Karpas-422 (cell line): ENCODE measurements around the gene SARDH. TPM values are rescaled to one million over a fixed set of nuclear protein-coding genes. Genes with fewer than 3 reads are reported as not detected.

ENCODE experiments used
- DNase-seq: peaks from one replicate; pipeline ENCODE4 v3.0.0-alpha.2; 2015
- H2AFZ ChIP-seq: fragments of 200-600 bp; sonication (generic); 2 replicates; pipeline ENCODE4 v1.6.1; 2014; ENCODE audit warnings: antibody characterized with exemption, low read length, mixed read lengths
- H3K27ac ChIP-seq: fragments of 200-600 bp; sonication (generic); 2 replicates; pipeline ENCODE4 v1.5.1; 2014; ENCODE audit warnings: mild to moderate bottlenecking, low read length, moderate library complexity
- H3K27me3 ChIP-seq: fragments of 200-600 bp; sonication (generic); 2 replicates; pipeline ENCODE4 v1.6.1; 2014; ENCODE audit warnings: low read length, mixed read lengths
- H3K36me3 ChIP-seq: fragments of 200-600 bp; sonication (generic); 2 replicates; pipeline ENCODE4 v1.6.1; 2014; ENCODE audit warnings: low read length, mixed read lengths; ENCODE audit not compliant: insufficient read depth
- H3K4me1 ChIP-seq: fragments of 200-600 bp; sonication (generic); 2 replicates; pipeline ENCODE4 v1.6.1; 2014; ENCODE audit warnings: mild to moderate bottlenecking, low read length, mixed read lengths
- H3K4me2 ChIP-seq: fragments of 200-600 bp; sonication (generic); 2 replicates; pipeline ENCODE4 v1.6.1; 2014; ENCODE audit warnings: low read length, low read depth, mild to moderate bottlenecking; ENCODE audit not compliant: poor library complexity, severe bottlenecking
- H3K4me3 ChIP-seq: fragments of 200-600 bp; sonication (generic); 2 replicates; pipeline ENCODE4 v1.5.1; 2014; ENCODE audit warnings: mild to moderate bottlenecking, antibody characterized with exemption, low read length, mixed read lengths
- H3K79me2 ChIP-seq: fragments of 200-600 bp; sonication (generic); 2 replicates; pipeline ENCODE4 v1.6.1; 2014; ENCODE audit warnings: mild to moderate bottlenecking, low read length, mixed read lengths
- H3K9ac ChIP-seq: fragments of 200-600 bp; sonication (generic); 2 replicates; pipeline ENCODE4 v1.6.0; 2014; ENCODE audit warnings: low read length
- H3K9me2 ChIP-seq: fragments of 200-600 bp; sonication (generic), shearing (Covaris generic); replicated peaks from 2 replicates; pipeline ENCODE4 v1.6.0; 2014; ENCODE audit warnings: mild to moderate bottlenecking, low read length, moderate library complexity; ENCODE audit not compliant: insufficient read depth
- H3K9me3 ChIP-seq: fragments of 300-700, 200-600 bp; sonication (generic); 2 replicates; pipeline ENCODE4 v1.6.1; 2014; ENCODE audit warnings: low read length, mixed read lengths
- H4K20me1 ChIP-seq: fragments of 200-600 bp; sonication (generic); 2 replicates; pipeline ENCODE4 v1.6.1; 2014; ENCODE audit warnings: mild to moderate bottlenecking, antibody characterized with exemption, low read length, low read depth; ENCODE audit not compliant: insufficient read depth
- total RNA-seq: library from RNA; depleted of rRNA; stranded (reverse); fragments of >200 nt; shearing (Covaris generic); gene quantifications from 2 replicates; pipeline ENCODE4 v1.2.3, GENCODE V29; 2014; ENCODE audit warnings: low replicate concordance

Gene SARDH
- total RNA-seq, 1 experiment from 2014 or later, result not detected

GRCh38 chr9:133691626-133692363 lies 46.4 kb downstream of the SARDH start:
- DNase-seq, result no peak
- Histone ChIP-seq H3K9me2 (no peaks in the 10 kb centered on the region), H3K4me2 (no peak overlapping the region), H3K4me3 (no peak overlapping the region), H4K20me1 (no peaks in the 10 kb centered on the region), H3K27me3 (no peaks in the 10 kb centered on the region), H3K9ac (no peak overlapping the region), H3K79me2 (no peaks in the 10 kb centered on the region), H3K36me3 (no peaks in the 10 kb centered on the region), H3K9me3 (no peaks in the 10 kb centered on the region), H3K27ac (no peak overlapping the region), H3K4me1 (no peaks in the 10 kb centered on the region), H2AFZ (no peak overlapping the region)

DNA sequence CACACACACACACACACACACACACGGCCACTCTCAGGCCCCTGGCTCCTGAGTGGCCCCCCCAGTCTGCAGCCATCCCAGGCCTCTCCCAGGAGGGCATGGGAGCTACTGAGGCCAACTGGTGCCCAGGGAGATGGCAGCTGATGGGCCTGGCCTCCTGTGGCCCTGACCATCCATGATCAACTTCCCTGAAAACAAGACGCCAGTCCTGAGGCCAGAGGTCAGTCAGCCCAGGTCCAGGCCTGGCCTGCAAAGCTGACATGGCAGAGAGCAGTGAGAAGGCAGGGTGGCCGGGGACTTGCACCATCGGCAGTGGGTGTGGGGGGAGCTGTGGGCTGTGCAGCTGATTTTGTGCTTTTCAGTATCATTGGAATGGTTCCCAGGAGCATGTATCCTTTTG lies 47.0 kb downstream of the SARDH start:
- H3K9ac ChIP-seq, result no peak overlapping the region
- no peaks in the 10 kb centered on the region for H3K27me3 ChIP-seq
- H4K20me1 ChIP-seq, result no peaks in the 10 kb centered on the region
- H3K9me2 ChIP-seq, result no peaks in the 10 kb centered on the region
- H3K36me3 ChIP-seq, result no peaks in the 10 kb centered on the region
- no peak overlapping the region for H3K4me3 ChIP-seq
- H3K4me2 ChIP-seq, result no peak overlapping the region
- H3K27ac ChIP-seq, result no peak overlapping the region
- no peaks in the 10 kb centered on the region for H3K9me3 ChIP-seq
- H2AFZ ChIP-seq, result no peak overlapping the region
- H3K4me1 ChIP-seq, result no peaks in the 10 kb centered on the region
- no peaks in the 10 kb centered on the region for H3K79me2 ChIP-seq
- no peak for DNase-seq

DNA sequence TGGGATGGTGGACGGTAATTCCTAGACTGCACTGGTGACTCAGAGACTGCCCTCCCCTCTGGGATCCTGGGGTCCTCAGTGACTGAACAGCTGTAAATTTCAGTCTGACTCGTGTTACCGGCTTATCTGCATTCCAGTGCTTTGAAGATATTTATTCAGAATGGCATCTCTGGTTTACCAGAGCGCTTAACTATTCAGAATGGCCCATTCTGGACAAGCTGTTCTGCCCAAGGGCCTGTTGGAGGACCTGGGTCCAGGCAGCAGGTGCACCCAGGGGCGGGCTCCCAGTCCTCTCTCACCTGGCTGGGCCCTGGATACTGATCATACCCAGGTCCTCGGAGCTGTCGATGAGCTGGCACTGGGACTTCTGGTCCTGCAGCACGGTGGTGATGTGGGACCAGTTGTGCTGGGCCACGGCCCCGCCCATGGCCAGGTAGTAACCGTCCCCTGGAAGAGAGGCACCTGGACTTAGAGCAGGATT lies 48.0 kb downstream of the SARDH start:
- no peak for DNase-seq
- no peak overlapping the region for H3K9ac ChIP-seq
- no peaks in the 10 kb centered on the region for H3K27me3 ChIP-seq
- no peaks in the 10 kb centered on the region for H3K36me3 ChIP-seq
- no peaks in the 10 kb centered on the region for H3K4me1 ChIP-seq
- H3K4me2 ChIP-seq, result no peak overlapping the region
- H3K4me3 ChIP-seq, result no peak overlapping the region
- H3K27ac ChIP-seq, result no peak overlapping the region
- no peaks in the 10 kb centered on the region for H4K20me1 ChIP-seq
- H3K9me3 ChIP-seq, result no peaks in the 10 kb centered on the region
- H2AFZ ChIP-seq, result no peak overlapping the region
- no peaks in the 10 kb centered on the region for H3K9me2 ChIP-seq
- no peaks in the 10 kb centered on the region for H3K79me2 ChIP-seq

GRCh38 chr9:133689151-133689763 lies 48.9 kb downstream of the SARDH start:
- Histone ChIP-seq H3K9me3 (no peaks in the 10 kb centered on the region), H3K4me3 (no peak overlapping the region), H3K36me3 (no peaks in the 10 kb centered on the region), H3K9ac (no peak overlapping the region), H3K27ac (no peak overlapping the region), H3K27me3 (no peaks in the 10 kb centered on the region), H3K4me1 (no peaks in the 10 kb centered on the region), H3K4me2 (no peak overlapping the region), H3K79me2 (no peaks in the 10 kb centered on the region), H3K9me2 (no peaks in the 10 kb centered on the region), H4K20me1 (no peaks in the 10 kb centered on the region), H2AFZ (no peak overlapping the region)
- no peak for DNase-seq

DNA sequence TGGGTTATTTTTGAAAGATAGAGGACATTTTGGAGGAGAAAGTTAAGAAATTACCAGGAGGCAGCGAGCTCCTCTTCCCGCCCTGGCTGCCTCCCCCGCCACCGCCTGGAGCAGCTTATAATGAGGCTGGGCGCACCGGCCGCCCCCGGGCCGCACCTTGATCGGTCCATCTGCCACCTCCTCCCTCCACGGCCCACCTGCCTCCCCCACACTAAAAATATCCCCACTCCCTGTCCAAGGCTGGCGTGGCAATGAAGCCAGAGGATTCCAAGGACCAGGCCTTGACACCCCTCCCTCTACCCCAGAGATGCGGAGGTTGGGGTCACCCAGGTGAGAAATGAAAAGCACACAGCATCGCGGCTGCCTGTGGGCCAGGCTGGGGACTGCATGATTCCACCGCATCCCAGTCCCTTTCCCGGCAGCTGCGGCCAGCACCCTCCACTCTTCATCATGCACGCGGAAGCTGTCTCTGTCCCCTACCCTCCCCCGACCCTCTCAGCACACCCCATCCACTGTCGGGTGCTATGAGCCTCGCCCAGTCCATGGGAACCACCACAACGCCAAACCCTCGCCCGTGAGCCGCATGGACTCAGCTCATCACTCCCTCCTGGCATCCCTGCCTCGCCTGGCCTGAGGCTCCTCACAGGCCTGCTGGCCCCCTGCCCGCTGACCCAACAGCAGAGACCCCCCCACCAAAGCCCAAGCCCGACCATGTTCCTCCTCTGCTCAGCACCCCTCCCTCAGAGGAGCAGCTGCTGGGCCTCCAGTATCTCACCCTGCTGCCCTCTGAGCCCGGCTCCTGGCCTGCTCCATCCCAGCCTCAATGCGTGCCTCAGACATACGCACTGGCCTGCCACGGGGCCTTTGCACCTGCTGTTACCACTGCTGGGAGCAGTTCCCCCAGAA lies 50.0 kb downstream of the SARDH start:
- no peak for DNase-seq
- no peaks in the 10 kb centered on the region for H3K79me2 ChIP-seq
- H3K27me3 ChIP-seq, result no peaks in the 10 kb centered on the region
- H3K36me3 ChIP-seq, result no peaks in the 10 kb centered on the region
- H3K4me2 ChIP-seq, result no peak overlapping the region
- H2AFZ ChIP-seq, result no peak overlapping the region
- no peak overlapping the region for H3K27ac ChIP-seq
- no peaks in the 10 kb centered on the region for H3K4me1 ChIP-seq
- H4K20me1 ChIP-seq, result no peaks in the 10 kb centered on the region
- no peak overlapping the region for H3K9ac ChIP-seq
- H3K9me3 ChIP-seq, result no peaks in the 10 kb centered on the region
- H3K9me2 ChIP-seq, result no peaks in the 10 kb centered on the region
- no peak overlapping the region for H3K4me3 ChIP-seq

- Histone ChIP-seq H3K27ac (no peak overlapping the region), H3K4me2 (no peak overlapping the region), H3K79me2 (no peaks in the 10 kb centered on the region), H3K27me3 (no peaks in the 10 kb centered on the region), H3K4me3 (no peak overlapping the region), H3K9me3 (no peaks in the 10 kb centered on the region), H3K36me3 (no peaks in the 10 kb centered on the region), H2AFZ (no peak overlapping the region), H3K9me2 (no peaks in the 10 kb centered on the region), H3K9ac (no peak overlapping the region), H3K4me1 (no peaks in the 10 kb centered on the region), H4K20me1 (no peaks in the 10 kb centered on the region)
- DNase-seq, result no peak
These were observed 51.2 kb downstream of the SARDH start for GRCh38 chr9:133686642-133687575.

DNA sequence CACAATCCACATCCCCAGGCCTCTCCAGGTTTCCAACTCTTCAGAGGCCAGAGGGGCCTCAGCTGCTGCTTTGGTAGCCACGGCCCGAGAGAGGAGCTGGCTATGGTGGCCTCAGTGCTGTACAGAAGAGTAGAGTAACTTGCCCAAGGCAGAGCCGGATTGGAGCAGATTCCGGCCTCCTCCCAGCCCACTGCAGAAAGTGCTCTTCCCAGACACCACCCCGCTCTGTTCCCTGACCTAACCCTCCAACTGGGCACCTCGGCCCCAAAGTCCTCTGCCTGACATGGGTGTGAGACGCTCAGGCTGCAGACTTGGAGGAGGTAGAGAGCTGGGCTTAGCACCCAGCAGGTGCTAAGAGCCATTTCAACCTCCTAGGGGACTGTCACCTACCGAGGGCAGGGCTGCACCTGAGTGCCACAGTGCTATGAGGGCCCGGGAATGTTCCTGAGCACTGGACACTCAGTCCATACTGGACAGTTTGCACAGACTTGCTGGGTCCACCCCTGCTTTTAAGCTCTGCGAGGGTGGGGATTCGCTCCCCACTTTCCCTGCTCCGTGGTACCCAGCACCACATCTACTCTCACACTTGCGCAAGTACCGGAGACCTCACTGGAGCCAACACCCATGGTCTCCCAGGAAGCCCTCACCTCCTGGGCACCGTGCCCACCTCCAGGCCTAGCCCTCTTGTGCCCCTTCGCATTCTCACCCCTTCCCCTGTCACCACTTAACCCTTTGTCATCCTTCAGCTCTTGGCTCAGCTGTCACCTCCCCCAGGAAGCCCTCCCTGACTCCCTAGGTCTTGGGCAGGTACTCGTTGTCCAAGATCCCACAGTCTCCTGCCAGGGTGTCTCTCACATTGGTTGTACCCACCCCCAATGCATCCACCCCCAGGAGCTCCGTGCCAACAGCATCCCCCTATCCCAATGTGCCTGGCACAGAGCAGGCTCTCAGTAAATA lies 52.2 kb downstream of the SARDH start:
- Histone ChIP-seq H3K4me3 (no peak overlapping the region), H3K4me2 (no peak overlapping the region), H3K36me3 (no peaks in the 10 kb centered on the region), H3K9me2 (no peaks in the 10 kb centered on the region), H3K9ac (no peak overlapping the region), H2AFZ (no peak overlapping the region), H4K20me1 (no peaks in the 10 kb centered on the region), H3K27ac (no peak overlapping the region), H3K4me1 (no peaks in the 10 kb centered on the region), H3K79me2 (no peaks in the 10 kb centered on the region), H3K27me3 (no peaks in the 10 kb centered on the region), H3K9me3 (no peaks in the 10 kb centered on the region)
- DNase-seq, result no peak
